ENCODE data around the gene PLEKHA7.

The PLEKHA7 gene

GRCh38 chr11:16788141-16789062 lies 225.8 kb downstream of the PLEKHA7 start:
- peak; percentile 76 for DNase-seq (ENCODE audit: low spot score)

- no peak for DNase-seq (ENCODE audit: low spot score)
Observed at GRCh38 chr11:16787035-16787742, 227.0 kb downstream of the PLEKHA7 start.

GRCh38 chr11:16786131-16786530 lies 228.1 kb downstream of the PLEKHA7 start:
- DNase-seq (ENCODE audit: low spot score): no peak

GRCh38 chr11:16785520-16786128 lies 228.6 kb downstream of the PLEKHA7 start:
- DNase-seq (ENCODE audit: low spot score): peak; percentile 84

- DNase-seq (ENCODE audit: low spot score): no peak
Observed at GRCh38 chr11:16784666-16785065, 229.5 kb downstream of the PLEKHA7 start.

- no peak for DNase-seq (ENCODE audit: low spot score)
Observed at GRCh38 chr11:16784097-16784496, 230.1 kb downstream of the PLEKHA7 start.

- DNase-seq (ENCODE audit: low spot score): no peak
Observed at GRCh38 chr11:16783321-16783801, 230.9 kb downstream of the PLEKHA7 start.

- DNase-seq (ENCODE audit: low spot score): no peak
Observed at GRCh38 chr11:16781936-16782919, 232.0 kb downstream of the PLEKHA7 start.

GRCh38 chr11:16780698-16781550 lies 233.3 kb downstream of the PLEKHA7 start:
- no peak for DNase-seq (ENCODE audit: low spot score)

GRCh38 chr11:16780146-16780545 lies 234.1 kb downstream of the PLEKHA7 start:
- no peak for DNase-seq (ENCODE audit: low spot score)

GRCh38 chr11:16779436-16779835 lies 234.8 kb downstream of the PLEKHA7 start:
- no peak for DNase-seq (ENCODE audit: low spot score)

GRCh38 chr11:16778876-16779275 lies 235.3 kb downstream of the PLEKHA7 start:
- DNase-seq (ENCODE audit: low spot score): no peak

- no peak for DNase-seq (ENCODE audit: low spot score)
Observed at GRCh38 chr11:16778286-16778685, 235.9 kb downstream of the PLEKHA7 start.

- no peak for DNase-seq (ENCODE audit: low spot score)
Observed at GRCh38 chr11:16777613-16777975, 236.6 kb downstream of the PLEKHA7 start.

GRCh38 chr11:16776711-16777612 lies 237.3 kb downstream of the PLEKHA7 start:
- DNase-seq (ENCODE audit: low spot score): no peak

GRCh38 chr11:16775614-16776283 lies 238.5 kb downstream of the PLEKHA7 start:
- DNase-seq (ENCODE audit: low spot score): no peak

- DNase-seq (ENCODE audit: low spot score): no peak
Observed at GRCh38 chr11:16774936-16775613, 239.1 kb downstream of the PLEKHA7 start.

All from AG08396 (cell line).